SK-N-SH treated with all-trans-retinoic acid at 6 μM for 48 hours (cell line): Measurements from ENCODE around the gene RABGAP1.

ENCODE experiments used
- ATAC-seq: fragments of 200-7000 bp; cut with Tn5 transposase; 3 replicates; pipeline ENCODE4 v1.9.1; 2020; ENCODE audit warnings: mild to moderate bottlenecking, moderate library complexity
- BACH2 ChIP-seq: fragments of 250-450 bp; sonication (Bioruptor Pico); IDR thresholded peaks from 2 replicates; pipeline ENCODE4 v1.9.0; 2021; ENCODE audit warnings: mild to moderate bottlenecking, borderline replicate concordance
- CSDC2 ChIP-seq: fragments of 250-450 bp; sonication (Bioruptor Pico); IDR thresholded peaks from 2 replicates; pipeline ENCODE4 v1.5.0; 2020; ENCODE audit warnings: mild to moderate bottlenecking, moderate library complexity
- OSR1 ChIP-seq: fragments of 250-450 bp; sonication (Bioruptor Pico); IDR thresholded peaks from 2 replicates; pipeline ENCODE4 v1.8.0; 2022; ENCODE audit warnings: moderate library complexity, mild to moderate bottlenecking, inconsistent platforms
- PPARA ChIP-seq: fragments of 250-450 bp; sonication (Bioruptor Pico); IDR thresholded peaks from 2 replicates; pipeline ENCODE4 v1.5.0; 2020; ENCODE audit warnings: mild to moderate bottlenecking, borderline replicate concordance
- RARB ChIP-seq: fragments of 250-450 bp; sonication (Bioruptor Pico); IDR thresholded peaks from 2 replicates; pipeline ENCODE4 v1.8.0; 2021; ENCODE audit warnings: mild to moderate bottlenecking, moderate library complexity
- TCF4 ChIP-seq: fragments of 250-450 bp; sonication (Bioruptor Pico); IDR thresholded peaks from 2 replicates; pipeline ENCODE4 v1.8.0; 2021; ENCODE audit warnings: mild to moderate bottlenecking, moderate library complexity, borderline replicate concordance
- TOX ChIP-seq: fragments of 250-450 bp; sonication (Bioruptor Pico); IDR thresholded peaks from 2 replicates; pipeline ENCODE4 v1.8.0; 2021; ENCODE audit warnings: mild to moderate bottlenecking, moderate library complexity, borderline replicate concordance
- ZFP3 ChIP-seq: fragments of 250-450 bp; sonication (Bioruptor Pico); IDR thresholded peaks from 2 replicates; pipeline ENCODE4 v1.5.0; 2020; ENCODE audit warnings: mild to moderate bottlenecking, moderate library complexity
- ZFP30 ChIP-seq: fragments of 450-650 bp; formaldehyde crosslinking; IDR thresholded peaks from 2 replicates; pipeline ENCODE4 v1.5.0; 2022; ENCODE audit warnings: mild to moderate bottlenecking, moderate library complexity
- ZNF565 ChIP-seq: fragments of 450-650 bp; formaldehyde crosslinking; conservative IDR thresholded peaks from 2 replicates; pipeline ENCODE4 v1.5.0; 2020; ENCODE audit warnings: low read depth, mild to moderate bottlenecking, moderate library complexity
- ZNF8 ChIP-seq: fragments of 450-650 bp; formaldehyde crosslinking; IDR thresholded peaks from 2 replicates; pipeline ENCODE4 v1.5.0; 2020; ENCODE audit warnings: mild to moderate bottlenecking, moderate library complexity
- TF ChIP-seq, protein P1 (sequence below): fragments of 250-450 bp; sonication (Bioruptor Pico); IDR thresholded peaks from 2 replicates; pipeline ENCODE4 v1.5.1; 2020; ENCODE audit warnings: low read depth, mild to moderate bottlenecking, moderate library complexity
- TF ChIP-seq, protein P2 (sequence below): fragments of 250-450 bp; sonication (Bioruptor Pico); IDR thresholded peaks from 2 replicates; pipeline ENCODE4 v1.8.0; 2020; ENCODE audit warnings: mild to moderate bottlenecking, moderate library complexity, borderline replicate concordance
- TF ChIP-seq, protein P3 (sequence below): fragments of 250-450 bp; sonication (Bioruptor Pico); IDR thresholded peaks from 2 replicates; pipeline ENCODE4 v1.5.0; 2020; ENCODE audit warnings: mild to moderate bottlenecking, moderate library complexity
- TF ChIP-seq, protein P4 (sequence below): fragments of 250-450 bp; sonication (Bioruptor Pico); IDR thresholded peaks from 2 replicates; pipeline ENCODE4 v1.8.0; 2021; ENCODE audit warnings: low read depth, mild to moderate bottlenecking, moderate library complexity, borderline replicate concordance
- TF ChIP-seq, protein P5 (sequence below): fragments of 250-450 bp; sonication (Bioruptor Pico); IDR thresholded peaks from 2 replicates; pipeline ENCODE4 v1.5.1; 2021; ENCODE audit warnings: mild to moderate bottlenecking, moderate library complexity

RABGAP1 gene

DNA sequence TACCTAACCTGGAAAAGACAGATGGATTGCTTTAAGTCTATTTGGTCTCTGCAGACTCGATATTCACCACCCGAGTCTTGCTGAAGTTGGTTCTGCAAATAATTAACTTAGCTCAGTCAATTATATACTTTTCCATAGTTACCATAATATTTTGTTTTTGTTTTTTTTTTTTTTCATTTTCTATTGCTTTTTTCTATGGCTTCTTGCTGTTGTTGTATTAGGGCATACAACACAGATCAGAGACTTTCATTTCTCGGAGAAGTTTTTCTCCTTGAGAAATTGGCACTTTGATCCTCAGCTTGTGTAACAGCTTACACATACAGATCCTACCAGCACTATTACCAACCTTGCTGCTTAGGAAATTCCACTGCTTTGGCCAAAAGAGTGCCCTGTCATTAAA is 180.6 kb downstream of the RABGAP1 start:
- ATAC-seq, result no peak

DNA sequence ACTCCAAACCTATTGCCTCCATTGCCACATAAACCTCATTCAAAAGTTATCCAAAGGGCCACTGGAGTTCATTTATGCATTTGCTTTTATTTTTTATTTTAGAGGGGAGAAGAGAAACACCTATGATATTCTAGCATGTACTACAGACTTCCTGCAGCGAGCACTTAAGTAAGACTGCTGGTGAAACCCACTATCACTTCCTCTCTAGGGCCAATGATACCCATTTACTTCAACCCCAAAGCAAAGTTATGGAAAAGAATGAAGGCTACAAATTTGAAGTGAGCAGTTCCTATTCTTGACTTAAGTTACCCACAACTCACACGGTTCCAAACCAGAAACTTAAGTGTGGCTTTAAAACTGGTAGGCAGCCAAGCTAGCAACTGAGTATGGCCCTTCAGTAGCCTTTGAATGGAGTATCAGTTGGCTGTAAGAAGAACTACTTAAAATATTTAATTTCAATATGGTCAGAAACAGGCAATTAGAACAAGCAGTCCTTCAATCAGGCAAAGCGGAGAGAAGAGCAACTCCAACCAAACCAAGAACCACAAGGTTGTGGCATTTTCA is 186.8 kb downstream of the RABGAP1 start:
- no peak for ATAC-seq

More for the DNA sequence above, 180.6 kb downstream of the RABGAP1 start:
- no peak for TF ChIP-seq ZFP3 (CRISPR knock-in tag)
- TF ChIP-seq, protein P1, sequence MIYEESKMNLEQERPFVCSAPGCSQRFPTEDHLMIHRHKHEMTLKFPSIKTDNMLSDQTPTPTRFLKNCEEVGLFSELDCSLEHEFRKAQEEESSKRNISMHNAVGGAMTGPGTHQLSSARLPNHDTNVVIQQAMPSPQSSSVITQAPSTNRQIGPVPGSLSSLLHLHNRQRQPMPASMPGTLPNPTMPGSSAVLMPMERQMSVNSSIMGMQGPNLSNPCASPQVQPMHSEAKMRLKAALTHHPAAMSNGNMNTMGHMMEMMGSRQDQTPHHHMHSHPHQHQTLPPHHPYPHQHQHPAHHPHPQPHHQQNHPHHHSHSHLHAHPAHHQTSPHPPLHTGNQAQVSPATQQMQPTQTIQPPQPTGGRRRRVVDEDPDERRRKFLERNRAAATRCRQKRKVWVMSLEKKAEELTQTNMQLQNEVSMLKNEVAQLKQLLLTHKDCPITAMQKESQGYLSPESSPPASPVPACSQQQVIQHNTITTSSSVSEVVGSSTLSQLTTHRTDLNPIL (CRISPR knock-in tag), result no peak
- TF ChIP-seq, protein P2, sequence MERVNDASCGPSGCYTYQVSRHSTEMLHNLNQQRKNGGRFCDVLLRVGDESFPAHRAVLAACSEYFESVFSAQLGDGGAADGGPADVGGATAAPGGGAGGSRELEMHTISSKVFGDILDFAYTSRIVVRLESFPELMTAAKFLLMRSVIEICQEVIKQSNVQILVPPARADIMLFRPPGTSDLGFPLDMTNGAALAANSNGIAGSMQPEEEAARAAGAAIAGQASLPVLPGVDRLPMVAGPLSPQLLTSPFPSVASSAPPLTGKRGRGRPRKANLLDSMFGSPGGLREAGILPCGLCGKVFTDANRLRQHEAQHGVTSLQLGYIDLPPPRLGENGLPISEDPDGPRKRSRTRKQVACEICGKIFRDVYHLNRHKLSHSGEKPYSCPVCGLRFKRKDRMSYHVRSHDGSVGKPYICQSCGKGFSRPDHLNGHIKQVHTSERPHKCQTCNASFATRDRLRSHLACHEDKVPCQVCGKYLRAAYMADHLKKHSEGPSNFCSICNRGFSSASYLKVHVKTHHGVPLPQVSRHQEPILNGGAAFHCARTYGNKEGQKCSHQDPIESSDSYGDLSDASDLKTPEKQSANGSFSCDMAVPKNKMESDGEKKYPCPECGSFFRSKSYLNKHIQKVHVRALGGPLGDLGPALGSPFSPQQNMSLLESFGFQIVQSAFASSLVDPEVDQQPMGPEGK (CRISPR knock-in tag), result no peak
- TF ChIP-seq PPARA (CRISPR knock-in tag), result no peak
- no peak for TF ChIP-seq TCF4
- no peak for TF ChIP-seq ZFP30
- TF ChIP-seq ZNF565 (CRISPR knock-in tag), result no peak
- TF ChIP-seq ZNF8, result no peak
- TF ChIP-seq, protein P3, sequence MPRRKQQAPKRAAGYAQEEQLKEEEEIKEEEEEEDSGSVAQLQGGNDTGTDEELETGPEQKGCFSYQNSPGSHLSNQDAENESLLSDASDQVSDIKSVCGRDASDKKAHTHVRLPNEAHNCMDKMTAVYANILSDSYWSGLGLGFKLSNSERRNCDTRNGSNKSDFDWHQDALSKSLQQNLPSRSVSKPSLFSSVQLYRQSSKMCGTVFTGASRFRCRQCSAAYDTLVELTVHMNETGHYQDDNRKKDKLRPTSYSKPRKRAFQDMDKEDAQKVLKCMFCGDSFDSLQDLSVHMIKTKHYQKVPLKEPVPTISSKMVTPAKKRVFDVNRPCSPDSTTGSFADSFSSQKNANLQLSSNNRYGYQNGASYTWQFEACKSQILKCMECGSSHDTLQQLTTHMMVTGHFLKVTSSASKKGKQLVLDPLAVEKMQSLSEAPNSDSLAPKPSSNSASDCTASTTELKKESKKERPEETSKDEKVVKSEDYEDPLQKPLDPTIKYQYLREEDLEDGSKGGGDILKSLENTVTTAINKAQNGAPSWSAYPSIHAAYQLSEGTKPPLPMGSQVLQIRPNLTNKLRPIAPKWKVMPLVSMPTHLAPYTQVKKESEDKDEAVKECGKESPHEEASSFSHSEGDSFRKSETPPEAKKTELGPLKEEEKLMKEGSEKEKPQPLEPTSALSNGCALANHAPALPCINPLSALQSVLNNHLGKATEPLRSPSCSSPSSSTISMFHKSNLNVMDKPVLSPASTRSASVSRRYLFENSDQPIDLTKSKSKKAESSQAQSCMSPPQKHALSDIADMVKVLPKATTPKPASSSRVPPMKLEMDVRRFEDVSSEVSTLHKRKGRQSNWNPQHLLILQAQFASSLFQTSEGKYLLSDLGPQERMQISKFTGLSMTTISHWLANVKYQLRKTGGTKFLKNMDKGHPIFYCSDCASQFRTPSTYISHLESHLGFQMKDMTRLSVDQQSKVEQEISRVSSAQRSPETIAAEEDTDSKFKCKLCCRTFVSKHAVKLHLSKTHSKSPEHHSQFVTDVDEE, result no peak
- no peak for TF ChIP-seq RARB
- TF ChIP-seq, protein P4, sequence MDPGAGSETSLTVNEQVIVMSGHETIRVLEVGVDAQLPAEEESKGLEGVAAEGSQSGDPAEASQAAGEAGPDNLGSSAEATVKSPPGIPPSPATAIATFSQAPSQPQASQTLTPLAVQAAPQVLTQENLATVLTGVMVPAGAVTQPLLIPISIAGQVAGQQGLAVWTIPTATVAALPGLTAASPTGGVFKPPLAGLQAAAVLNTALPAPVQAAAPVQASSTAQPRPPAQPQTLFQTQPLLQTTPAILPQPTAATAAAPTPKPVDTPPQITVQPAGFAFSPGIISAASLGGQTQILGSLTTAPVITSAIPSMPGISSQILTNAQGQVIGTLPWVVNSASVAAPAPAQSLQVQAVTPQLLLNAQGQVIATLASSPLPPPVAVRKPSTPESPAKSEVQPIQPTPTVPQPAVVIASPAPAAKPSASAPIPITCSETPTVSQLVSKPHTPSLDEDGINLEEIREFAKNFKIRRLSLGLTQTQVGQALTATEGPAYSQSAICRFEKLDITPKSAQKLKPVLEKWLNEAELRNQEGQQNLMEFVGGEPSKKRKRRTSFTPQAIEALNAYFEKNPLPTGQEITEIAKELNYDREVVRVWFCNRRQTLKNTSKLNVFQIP (CRISPR knock-in tag), result no peak
- TF ChIP-seq CSDC2, result no peak
- TF ChIP-seq TOX, result no peak
- TF ChIP-seq BACH2 (CRISPR knock-in tag), result no peak
- no peak for TF ChIP-seq OSR1 (CRISPR knock-in tag)

DNA sequence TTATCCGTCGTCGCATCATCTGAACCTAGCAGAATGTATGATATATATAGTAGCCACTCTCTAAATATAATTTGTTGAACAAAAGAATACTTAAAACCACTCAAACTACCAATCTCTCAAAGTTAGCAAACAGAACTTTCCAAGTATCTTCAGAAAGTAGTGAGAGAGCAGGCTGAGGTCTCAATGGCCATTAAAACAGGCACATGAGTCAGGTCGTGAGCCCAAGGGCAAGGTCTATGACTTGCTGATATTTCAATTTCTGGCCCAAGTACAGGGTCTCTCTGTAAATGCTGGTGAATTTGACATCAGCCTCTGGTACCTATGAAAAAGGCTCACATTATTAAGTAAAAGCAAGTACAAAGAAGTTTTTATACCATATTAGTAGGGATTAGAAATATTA is 187.8 kb downstream of the RABGAP1 start:
- TF ChIP-seq TOX, result no peak
- no peak for TF ChIP-seq CSDC2
- no peak for TF ChIP-seq ZNF565 (CRISPR knock-in tag)
- TF ChIP-seq, protein P3, result no peak
- no peak for TF ChIP-seq RARB
- no peak for ATAC-seq

More for the DNA sequence above, 186.8 kb downstream of the RABGAP1 start:
- no peak for TF ChIP-seq ZFP3 (CRISPR knock-in tag)
- no peak for TF ChIP-seq TCF4
- TF ChIP-seq, protein P5, sequence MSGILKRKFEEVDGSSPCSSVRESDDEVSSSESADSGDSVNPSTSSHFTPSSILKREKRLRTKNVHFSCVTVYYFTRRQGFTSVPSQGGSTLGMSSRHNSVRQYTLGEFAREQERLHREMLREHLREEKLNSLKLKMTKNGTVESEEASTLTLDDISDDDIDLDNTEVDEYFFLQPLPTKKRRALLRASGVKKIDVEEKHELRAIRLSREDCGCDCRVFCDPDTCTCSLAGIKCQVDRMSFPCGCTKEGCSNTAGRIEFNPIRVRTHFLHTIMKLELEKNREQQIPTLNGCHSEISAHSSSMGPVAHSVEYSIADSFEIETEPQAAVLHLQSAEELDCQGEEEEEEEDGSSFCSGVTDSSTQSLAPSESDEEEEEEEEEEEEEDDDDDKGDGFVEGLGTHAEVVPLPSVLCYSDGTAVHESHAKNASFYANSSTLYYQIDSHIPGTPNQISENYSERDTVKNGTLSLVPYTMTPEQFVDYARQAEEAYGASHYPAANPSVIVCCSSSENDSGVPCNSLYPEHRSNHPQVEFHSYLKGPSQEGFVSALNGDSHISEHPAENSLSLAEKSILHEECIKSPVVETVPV (CRISPR knock-in tag), result no peak
- TF ChIP-seq BACH2 (CRISPR knock-in tag), result no peak
- TF ChIP-seq, protein P1 (CRISPR knock-in tag), result no peak
